B cell (primary cell): Measurements from ENCODE around the gene FOXQ1. TPM values are rescaled to one million over a fixed set of nuclear protein-coding genes. Genes with fewer than 3 reads are reported as not detected.

ENCODE experiments used
- ATAC-seq: fragments of 200-7000 bp; cut with Tn5 transposase; one replicate; pipeline ENCODE4 v1.10.0; 2021; ENCODE audit warnings: low read depth, mild to moderate bottlenecking, moderate number of reproducible peaks, moderate library complexity
- CTCF ChIA-PET: fragments of 350-600 bp; sonication (Branson Sonifier 250); formaldehyde crosslinking; loops from one replicate; lab custom pipeline; 2021; ENCODE audit warnings: antibody characterized with exemption, inconsistent platforms; lab: Charles Lee
- POLR2A ChIA-PET: fragments of 350-600 bp; sonication (Branson Sonifier 250); formaldehyde crosslinking; loops from one replicate; lab custom pipeline; 2021; ENCODE audit warnings: antibody characterized with exemption; lab: Charles Lee
- DNase-seq: peaks from one replicate; pipeline ENCODE4 v3.0.0; 2013
- H2AFZ ChIP-seq: 2 replicates; pipeline ENCODE4 v1.6.1; 2012; ENCODE audit warnings: mild to moderate bottlenecking, low read depth, low read length; ENCODE audit not compliant: insufficient read depth, poor library complexity, severe bottlenecking
- H3K27ac ChIP-seq, 2 donors: 1 replicate in 1 of 2; 2 replicates in 1 of 2; pipeline ENCODE4 v1.5.1; 2012 to 2013; ENCODE audit warnings: low read length in 2 of 2, mild to moderate bottlenecking in 2 of 2, moderate library complexity in 1 of 2
- H3K27me3 ChIP-seq, 4 experiments: fragments of 200-600 bp in 1 of 4; sonication (generic) in 1 of 4; replicated peaks in 1 of 4; 1 replicate in 2 of 4; 2 replicates in 2 of 4; pipeline versions ENCODE4 v1.6.1 to v1.7.0; 2013 to 2016; ENCODE audit warnings: low read length in 3 of 4, mild to moderate bottlenecking in 2 of 4, mixed read lengths in 1 of 4, moderate library complexity in 1 of 4; ENCODE audit not compliant: insufficient read depth in 4 of 4, control insufficient read depth in 3 of 4; ENCODE audit errors: control extremely low read depth in 1 of 4
- H3K36me3 ChIP-seq, 2 experiments: replicated peaks in 1 of 2; 1 replicate in 1 of 2; 2 replicates in 1 of 2; pipeline versions ENCODE4 v1.6.1 to v1.7.1; 2013; ENCODE audit warnings: low read length in 1 of 2; ENCODE audit not compliant: insufficient read depth in 2 of 2, control insufficient read depth in 1 of 2; ENCODE audit errors: control extremely low read depth in 1 of 2, extremely low read depth in 1 of 2
- H3K4me1 ChIP-seq, 2 donors: fragments of 200-600 bp in 1 of 2; sonication (generic) in 1 of 2; 1 replicate in 1 of 2; 2 replicates in 1 of 2; pipeline versions ENCODE4 v1.5.1 to v1.6.1; 2013 to 2017; ENCODE audit warnings: low read length in 2 of 2; ENCODE audit not compliant: control insufficient read depth in 2 of 2, insufficient read depth in 2 of 2
- H3K4me2 ChIP-seq: replicated peaks from 2 replicates; pipeline ENCODE3; 2012; ENCODE audit warnings: mild to moderate bottlenecking, low read depth, low read length; ENCODE audit not compliant: poor library complexity, severe bottlenecking
- H3K4me3 ChIP-seq, 5 experiments: fragments of 200-600 bp in 1 of 5; sonication (generic) in 1 of 5; 1 replicate in 3 of 5; 2 replicates in 2 of 5; pipeline versions ENCODE4 v1.5.1 to v1.7.0; 2011 to 2016; ENCODE audit warnings: low read length in 4 of 5, mild to moderate bottlenecking in 4 of 5, low read depth in 2 of 5, control low read depth in 1 of 5, moderate library complexity in 1 of 5; ENCODE audit not compliant: insufficient read depth in 1 of 5; ENCODE audit errors: control extremely low read depth in 1 of 5, extremely low read depth in 1 of 5
- H3K79me2 ChIP-seq: fragments of 200-600 bp; sonication (generic); one replicate; pipeline ENCODE4 v1.6.0; 2016; ENCODE audit warnings: low read length; ENCODE audit not compliant: control insufficient read depth, insufficient read depth
- H3K9ac ChIP-seq: fragments of 200-600 bp; sonication (generic); 2 replicates; pipeline ENCODE4 v1.6.1; 2017; ENCODE audit warnings: mild to moderate bottlenecking, low read length, moderate library complexity
- H3K9me3 ChIP-seq, 3 donors: one replicate each; pipeline versions ENCODE4 v1.6.1 to v1.7.1; 2013; ENCODE audit warnings: low read length in 2 of 3; ENCODE audit not compliant: control insufficient read depth in 2 of 3, insufficient read depth in 1 of 3; ENCODE audit errors: control extremely low read depth in 1 of 3
- H4K20me1 ChIP-seq: 2 replicates; pipeline ENCODE4 v1.6.0; 2012; ENCODE audit warnings: mild to moderate bottlenecking, low read length; ENCODE audit not compliant: insufficient read depth, control insufficient read depth, poor library complexity, severe bottlenecking
- H3K27ac Mint-ChIP-seq: one replicate; pipeline ENCODE4 v1.8.0; 2021; ENCODE audit warnings: mixed read lengths
- H3K27me3 Mint-ChIP-seq: one replicate; pipeline ENCODE4 v1.8.0; 2021; ENCODE audit warnings: mixed read lengths
- H3K4me1 Mint-ChIP-seq: one replicate; pipeline ENCODE4 v1.8.0; 2021; ENCODE audit warnings: mixed read lengths
- H3K4me3 Mint-ChIP-seq: one replicate; pipeline ENCODE4 v1.8.0; 2021; ENCODE audit warnings: mixed read lengths
- H3K9me3 Mint-ChIP-seq: one replicate; pipeline ENCODE4 v1.8.0; 2022; ENCODE audit warnings: mixed read lengths; ENCODE audit not compliant: insufficient read depth
- EZH2 ChIP-seq: IDR thresholded peaks from 2 replicates; pipeline ENCODE4 v1.6.1; 2012; ENCODE audit warnings: borderline replicate concordance, low read depth, mild to moderate bottlenecking, moderate library complexity, low read length; ENCODE audit not compliant: insufficient read depth, poor library complexity, severe bottlenecking
- WGBS: methylation state at CpG from one replicate; pipeline ENCODE4 v1.1.5; 2013; ENCODE audit warnings: missing lambda C conversion rate; ENCODE audit not compliant: insufficient coverage; 5-methylcytosine and 5-hydroxymethylcytosine counted together
- intact Hi-C: fragments of 100-400 bp; cut with micrococcal nuclease; formaldehyde crosslinking; loops from one replicate; pipeline ENCODE4 v1.10.0; 2022
- polyA plus RNA-seq: library from polyadenylated mRNA; depleted of rRNA; stranded (reverse); fragments of >200 nt; gene quantifications from 2 replicates; pipeline ENCODE4 v1.2.3, GENCODE V29; 2012
- total RNA-seq, 2 donors: library from RNA; stranded (reverse); fragments of 120-200 nt in 1 of 2; gene quantifications; 1 replicate in 1 of 2; 2 replicates in 1 of 2; pipeline versions ENCODE4 v1.2.3 to v1.2.4, GENCODE V29; 2013 to 2022
- TF ChIP-seq, protein P1 (sequence below): fragments of 200-600 bp; IDR thresholded peaks from one replicate; pipeline ENCODE4 v1.8.0; 2022; ENCODE audit warnings: antibody characterized with exemption, mild to moderate bottlenecking

Gene FOXQ1
- total and polyA plus RNA-seq, 2 donors (not counting 1 experiment from before 2014, with no cell fraction given) = not detected

- WGBS = 73% methylated on average over 7 of the region's 11 CpGs
- H3K27me3 ChIP-seq = peaks cover 0 to 2% (median 0%) of the 10 kb centered on the region in 4 experiments
Measured at GRCh38 chr6:1264619-1265445, 47.1 kb upstream of the FOXQ1 start.

GRCh38 chr6:1266686-1267056 lies 45.2 kb upstream of the FOXQ1 start:
- no peaks in the 10 kb centered on the region for H4K20me1 ChIP-seq
- peaks cover 1% of the 10 kb centered on the region for H3K9me3 Mint-ChIP-seq
- 83% methylated on average over 2 of the region's 3 CpGs for WGBS
- H3K4me1 ChIP-seq = no peaks in the 10 kb centered on the region
- ATAC-seq = no peak
- H3K27ac ChIP-seq = no peak overlapping the region
- CTCF ChIA-PET = no interaction called here
- TF ChIP-seq, protein P1, sequence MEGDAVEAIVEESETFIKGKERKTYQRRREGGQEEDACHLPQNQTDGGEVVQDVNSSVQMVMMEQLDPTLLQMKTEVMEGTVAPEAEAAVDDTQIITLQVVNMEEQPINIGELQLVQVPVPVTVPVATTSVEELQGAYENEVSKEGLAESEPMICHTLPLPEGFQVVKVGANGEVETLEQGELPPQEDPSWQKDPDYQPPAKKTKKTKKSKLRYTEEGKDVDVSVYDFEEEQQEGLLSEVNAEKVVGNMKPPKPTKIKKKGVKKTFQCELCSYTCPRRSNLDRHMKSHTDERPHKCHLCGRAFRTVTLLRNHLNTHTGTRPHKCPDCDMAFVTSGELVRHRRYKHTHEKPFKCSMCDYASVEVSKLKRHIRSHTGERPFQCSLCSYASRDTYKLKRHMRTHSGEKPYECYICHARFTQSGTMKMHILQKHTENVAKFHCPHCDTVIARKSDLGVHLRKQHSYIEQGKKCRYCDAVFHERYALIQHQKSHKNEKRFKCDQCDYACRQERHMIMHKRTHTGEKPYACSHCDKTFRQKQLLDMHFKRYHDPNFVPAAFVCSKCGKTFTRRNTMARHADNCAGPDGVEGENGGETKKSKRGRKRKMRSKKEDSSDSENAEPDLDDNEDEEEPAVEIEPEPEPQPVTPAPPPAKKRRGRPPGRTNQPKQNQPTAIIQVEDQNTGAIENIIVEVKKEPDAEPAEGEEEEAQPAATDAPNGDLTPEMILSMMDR = no peak
- no peak overlapping the region for H3K4me2 ChIP-seq
- H3K27me3 ChIP-seq = peaks cover 0 to 2% (median 0%) of the 10 kb centered on the region in 4 experiments
- H3K4me3 ChIP-seq = no peak overlapping the region
- POLR2A ChIA-PET = no interaction called here
- H3K79me2 ChIP-seq = no peaks in the 10 kb centered on the region
- H3K27ac Mint-ChIP-seq = no peak overlapping the region
- H3K9me3 ChIP-seq = peaks cover 0 to 8% (median 0%) of the 10 kb centered on the region in 3 donors
- H3K36me3 ChIP-seq = no peaks in the 10 kb centered on the region
- no peak overlapping the region for H3K9ac ChIP-seq
- no peaks in the 10 kb centered on the region for H3K4me1 Mint-ChIP-seq
- no peak overlapping the region for H2AFZ ChIP-seq
- intact Hi-C loops = no loop called here
- H3K4me3 Mint-ChIP-seq = no peak overlapping the region
- no peak for DNase-seq
- peaks cover 11% of the 10 kb centered on the region for H3K27me3 Mint-ChIP-seq

More at GRCh38 chr6:1264619-1265445, 47.1 kb upstream of the FOXQ1 start:
- H3K4me1 ChIP-seq = no peaks in the 10 kb centered on the region
- H3K27ac Mint-ChIP-seq = no peak overlapping the region
- no peaks in the 10 kb centered on the region for H3K9me3 ChIP-seq
- no peak overlapping the region for H3K27ac ChIP-seq
- ChIA-PET CTCF (no interaction called here), POLR2A (no interaction called here)
- H3K4me1 Mint-ChIP-seq = no peaks in the 10 kb centered on the region
- H3K4me3 ChIP-seq = no peak overlapping the region
- TF ChIP-seq, protein P1 = no peak
- TF ChIP-seq EZH2 = no peak
- intact Hi-C loops = no loop called here
- H3K27me3 Mint-ChIP-seq = peaks cover 9% of the 10 kb centered on the region
- no peak overlapping the region for H3K4me2 ChIP-seq
- no peaks in the 10 kb centered on the region for H3K36me3 ChIP-seq
- no peak overlapping the region for H3K9ac ChIP-seq
- H2AFZ ChIP-seq = no peak overlapping the region
- no peak overlapping the region for H3K4me3 Mint-ChIP-seq
- H3K9me3 Mint-ChIP-seq = no peaks in the 10 kb centered on the region
- H3K79me2 ChIP-seq = no peaks in the 10 kb centered on the region
- DNase-seq (no peak), ATAC-seq (no peak)
- H4K20me1 ChIP-seq = no peaks in the 10 kb centered on the region
